Kidney (tissue), 14 donors: ENCODE data around the gene UBE2Q2. TPM values are rescaled to one million over a fixed set of nuclear protein-coding genes. Genes with fewer than 3 reads are reported as not detected.

Experiments
- DNase-seq, 5 donors: peaks; one replicate each; pipeline ENCODE4 v3.0.0-alpha.2; 2013 to 2020
- FAIRE-seq: peaks from 2 replicates; lab custom pipeline; 2012; peaks lifted over from hg19 to GRCh38; lab: Jason Lieb, UNC
- H3K27ac ChIP-seq, 2 donors: one replicate each; pipeline ENCODE4 v1.7.0; 2013; ENCODE audit warnings: low read depth in 2 of 2, low read length in 2 of 2, inconsistent platforms in 1 of 2
- H3K27me3 ChIP-seq: one replicate; pipeline ENCODE4 v1.7.1; 2013; ENCODE audit warnings: low read length, inconsistent platforms; ENCODE audit not compliant: control insufficient read depth, insufficient read depth
- H3K36me3 ChIP-seq, 3 donors: one replicate each; pipeline versions ENCODE4 v1.7.0 to v1.7.1; 2013; ENCODE audit warnings: low read length in 3 of 3, control low read depth in 1 of 3, inconsistent platforms in 1 of 3; ENCODE audit not compliant: insufficient read depth in 3 of 3, control insufficient read depth in 2 of 3
- H3K4me1 ChIP-seq, 3 donors: one replicate each; pipeline versions ENCODE4 v1.7.0 to v1.7.1; 2013; ENCODE audit warnings: low read length in 3 of 3, inconsistent platforms in 1 of 3, low read depth in 1 of 3; ENCODE audit not compliant: control insufficient read depth in 2 of 3, insufficient read depth in 2 of 3
- H3K4me3 ChIP-seq, 3 donors: one replicate each; pipeline versions ENCODE4 v1.7.0 to v1.8.1; 2013; ENCODE audit warnings: low read length in 3 of 3, control low read depth in 1 of 3, inconsistent platforms in 1 of 3
- H3K9ac ChIP-seq, 3 donors: one replicate each; pipeline versions ENCODE4 v1.7.0 to v1.7.1; 2013; ENCODE audit warnings: low read length in 3 of 3, control low read depth in 1 of 3, inconsistent platforms in 1 of 3
- H3K9me3 ChIP-seq, 3 donors: one replicate each; pipeline versions ENCODE4 v1.7.0 to v1.7.1; 2013; ENCODE audit warnings: low read length in 3 of 3, control low read depth in 1 of 3, inconsistent platforms in 1 of 3; ENCODE audit not compliant: control insufficient read depth in 2 of 3, insufficient read depth in 1 of 3
- intact Hi-C: fragments of 100-400 bp; cut with DNase I; formaldehyde crosslinking; loops from one replicate; pipeline ENCODE4 v1.11.1; 2022
- polyA plus RNA-seq: library from polyadenylated mRNA; stranded (reverse); fragments of 350-450 nt; fragmentation: Illumina TruSeq; extraction: RNeasy Lipid Tissue Mini Kit (QIAGEN cat#74804); gene quantifications from one replicate; pipeline ENCODE4 v1.2.3, GENCODE V29; 2014; ENCODE audit warnings: low read depth, low replicate concordance; ENCODE audit not compliant: insufficient read depth
- total RNA-seq: library from RNA; stranded (reverse); fragmentation: NEBNext Ultra II Directional; extraction: Animal tissue kit (Norgen Biotek cat#: 25700); gene quantifications from one replicate; pipeline ENCODE4 v1.2.1, GENCODE V29; 2021
- TF ChIP-seq, protein P1 (sequence below): IDR thresholded peaks from 3 replicates; pipeline ENCODE4 v1.5.1; 2012; ENCODE audit warnings: mild to moderate bottlenecking, moderate library complexity, borderline replicate concordance; ENCODE audit not compliant: insufficient read depth; ENCODE audit errors: extremely low read depth
- donor health status: control.
- donor health status: control.
- donor health status: control.
- donor health status: control.
- donor health status: control.
- donor health status: DM: yes; HTN: yes; CAD: no.
- donor health status: Normal renal cell carcinoma (clear cell type).

UBE2Q2 gene
- total and polyA plus RNA-seq, 2 donors from 2014 or later, result 18.1 to 31.6 TPM

DNA sequence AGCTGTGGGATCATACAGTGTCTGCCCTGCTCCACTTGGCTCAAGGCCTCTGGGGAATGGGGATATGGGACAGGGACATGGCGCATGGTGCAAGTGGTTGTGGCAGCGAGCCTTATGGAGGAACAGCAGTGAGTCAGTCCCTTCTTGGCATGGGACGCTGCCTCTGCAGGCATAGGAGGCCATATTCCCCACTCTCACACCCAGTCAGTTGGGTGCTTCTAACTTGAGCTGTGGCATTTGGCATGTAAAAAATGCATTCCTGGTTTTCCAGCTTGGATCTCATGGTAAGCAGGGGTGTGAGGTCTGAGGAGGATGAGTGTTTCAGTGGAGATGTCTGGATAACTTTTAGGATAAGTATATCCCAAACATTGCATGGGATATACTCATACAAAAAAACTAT lies 31.6 kb upstream of the UBE2Q2 start:
- intact Hi-C loops, result no loop called here
- H3K9ac ChIP-seq, result no peak overlapping the region
- no peak for FAIRE-seq

DNA sequence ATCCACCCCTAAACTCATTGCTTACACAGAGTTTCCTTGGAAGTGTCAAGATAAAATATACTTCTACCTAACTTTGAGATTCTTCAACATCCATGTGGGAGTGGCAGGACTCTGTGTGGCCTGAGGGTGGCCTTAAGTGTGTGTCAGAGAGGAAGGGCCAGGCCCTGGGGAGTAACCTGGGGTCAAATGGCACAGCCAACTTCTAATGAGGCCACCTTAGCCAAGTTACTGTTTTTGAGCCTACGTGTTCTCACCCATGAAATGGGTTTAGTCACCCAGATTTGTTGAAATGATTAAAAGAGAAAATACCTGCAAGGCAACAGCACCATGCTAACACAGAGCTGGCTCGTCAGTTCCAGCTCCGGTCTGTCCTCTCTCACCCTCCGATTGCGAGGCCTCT lies 28.5 kb upstream of the UBE2Q2 start:
- Histone ChIP-seq H3K36me3 (no peaks in the 10 kb centered on the region), H3K4me3 (no peak overlapping the region), H3K27ac (no peak overlapping the region), H3K4me1 (no peaks in the 10 kb centered on the region), H3K9me3 (no peaks in the 10 kb centered on the region), H3K9ac (no peak overlapping the region), H3K27me3 (no peaks in the 10 kb centered on the region)
- DNase-seq (no peak), FAIRE-seq (no peak)
- TF ChIP-seq, protein P1, sequence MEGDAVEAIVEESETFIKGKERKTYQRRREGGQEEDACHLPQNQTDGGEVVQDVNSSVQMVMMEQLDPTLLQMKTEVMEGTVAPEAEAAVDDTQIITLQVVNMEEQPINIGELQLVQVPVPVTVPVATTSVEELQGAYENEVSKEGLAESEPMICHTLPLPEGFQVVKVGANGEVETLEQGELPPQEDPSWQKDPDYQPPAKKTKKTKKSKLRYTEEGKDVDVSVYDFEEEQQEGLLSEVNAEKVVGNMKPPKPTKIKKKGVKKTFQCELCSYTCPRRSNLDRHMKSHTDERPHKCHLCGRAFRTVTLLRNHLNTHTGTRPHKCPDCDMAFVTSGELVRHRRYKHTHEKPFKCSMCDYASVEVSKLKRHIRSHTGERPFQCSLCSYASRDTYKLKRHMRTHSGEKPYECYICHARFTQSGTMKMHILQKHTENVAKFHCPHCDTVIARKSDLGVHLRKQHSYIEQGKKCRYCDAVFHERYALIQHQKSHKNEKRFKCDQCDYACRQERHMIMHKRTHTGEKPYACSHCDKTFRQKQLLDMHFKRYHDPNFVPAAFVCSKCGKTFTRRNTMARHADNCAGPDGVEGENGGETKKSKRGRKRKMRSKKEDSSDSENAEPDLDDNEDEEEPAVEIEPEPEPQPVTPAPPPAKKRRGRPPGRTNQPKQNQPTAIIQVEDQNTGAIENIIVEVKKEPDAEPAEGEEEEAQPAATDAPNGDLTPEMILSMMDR, result no peak
- intact Hi-C loops, result no loop called here

More for the DNA sequence above, 31.6 kb upstream of the UBE2Q2 start:
- TF ChIP-seq, protein P1, result no peak
- Histone ChIP-seq H3K36me3 (no peaks in the 10 kb centered on the region), H3K4me1 (no peaks in the 10 kb centered on the region), H3K9me3 (no peaks in the 10 kb centered on the region), H3K27me3 (no peaks in the 10 kb centered on the region), H3K27ac (no peak overlapping the region), H3K4me3 (no peak overlapping the region)
- DNase-seq, result no peak

DNA sequence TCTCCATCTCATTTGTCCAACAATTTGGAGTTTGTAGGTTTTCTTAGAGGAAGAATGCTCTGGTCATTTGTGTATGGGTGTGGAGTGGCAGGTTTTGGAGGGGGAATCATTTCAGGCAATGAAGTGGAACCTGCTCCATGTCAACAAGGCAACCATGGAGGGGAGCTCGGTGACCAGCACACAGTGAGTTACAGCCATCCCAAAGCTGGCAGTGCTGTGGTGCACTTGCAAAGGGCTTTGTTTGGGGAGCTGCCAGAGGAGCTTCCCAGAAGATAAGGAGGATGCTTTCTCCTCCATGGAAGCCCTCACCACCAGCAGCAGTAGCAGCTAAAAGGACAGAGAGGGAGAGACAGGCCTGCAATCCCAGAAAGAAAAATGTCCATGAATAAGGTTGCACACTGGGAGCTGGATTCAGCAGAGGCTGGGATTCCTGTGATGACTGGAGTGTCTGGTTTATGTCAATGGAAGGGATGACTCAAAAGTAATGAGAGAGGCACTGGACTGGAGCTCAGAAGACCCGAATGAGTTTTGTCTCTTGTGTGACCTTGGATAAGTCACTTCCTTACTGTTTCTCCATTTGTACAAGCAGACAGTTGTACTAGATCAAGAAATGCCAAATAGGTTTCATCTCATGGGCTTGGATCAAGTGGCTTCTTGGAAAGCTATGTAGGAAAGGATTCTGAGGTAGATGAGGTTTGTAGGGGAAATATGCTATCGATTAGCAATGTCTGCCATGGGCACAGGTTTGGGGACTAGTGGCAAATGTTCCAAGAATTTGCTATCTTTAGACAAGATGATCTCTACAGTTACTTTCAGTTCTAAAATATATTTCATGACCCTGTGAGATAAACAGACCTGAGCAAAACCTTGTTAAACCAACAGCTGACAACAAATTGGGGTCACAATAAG lies 27.2 kb upstream of the UBE2Q2 start:
- no peak overlapping the region for H3K9ac ChIP-seq
- H3K4me1 ChIP-seq, result no peaks in the 10 kb centered on the region
- intact Hi-C loops, result no loop called here
- H3K36me3 ChIP-seq, result no peaks in the 10 kb centered on the region
- no peak overlapping the region for H3K4me3 ChIP-seq
- FAIRE-seq (no peak), DNase-seq (no peak)
- TF ChIP-seq, protein P1, result no peak
- no peaks in the 10 kb centered on the region for H3K9me3 ChIP-seq
- no peak overlapping the region for H3K27ac ChIP-seq
- H3K27me3 ChIP-seq, result no peaks in the 10 kb centered on the region
